Neuronal stem cell (in vitro differentiated cells): ENCODE data around the gene VSTM4.
A peak's percentile ranks its signal among the peaks of the same experiment; 100 is the strongest.

Source experiments
- DNase-seq: peaks from one replicate; pipeline ENCODE4 v3.0.0-alpha.2; 2013; ENCODE audit warnings: low spot score
- H2AFZ ChIP-seq: one replicate; pipeline ENCODE4 v1.6.1; 2013; ENCODE audit warnings: mild to moderate bottlenecking, low read length, inconsistent platforms
- H2AK5ac ChIP-seq: 2 replicates; pipeline ENCODE4 v1.6.1; 2013; ENCODE audit warnings: low read depth, mild to moderate bottlenecking, inconsistent platforms, low read length, moderate library complexity, mixed read lengths
- H2BK120ac ChIP-seq: 2 replicates; pipeline ENCODE4 v1.6.1; 2013; ENCODE audit warnings: low read depth, mild to moderate bottlenecking, inconsistent platforms, low read length, moderate library complexity, mixed read lengths
- H2BK12ac ChIP-seq: one replicate; pipeline ENCODE4 v1.6.1; 2013; ENCODE audit warnings: low read length, inconsistent platforms
- H2BK15ac ChIP-seq: 2 replicates; pipeline ENCODE4 v1.6.1; 2013; ENCODE audit warnings: mild to moderate bottlenecking, low read length, inconsistent platforms, mixed read lengths
- H2BK5ac ChIP-seq: one replicate; pipeline ENCODE4 v1.6.1; 2013; ENCODE audit warnings: inconsistent platforms, mild to moderate bottlenecking, low read length, moderate library complexity
- H3K14ac ChIP-seq: one replicate; pipeline ENCODE4 v1.6.1; 2013; ENCODE audit warnings: low read length, inconsistent platforms
- H3K18ac ChIP-seq: 2 replicates; pipeline ENCODE4 v1.6.1; 2013; ENCODE audit warnings: low read length, inconsistent platforms
- H3K23ac ChIP-seq: 2 replicates; pipeline ENCODE4 v1.6.1; 2013; ENCODE audit warnings: low read depth, mild to moderate bottlenecking, mixed read lengths, low read length, inconsistent platforms; ENCODE audit not compliant: poor library complexity
- H3K27ac ChIP-seq: replicated peaks from 3 replicates; pipeline ENCODE4 v1.5.1; 2013; ENCODE audit warnings: low read length, inconsistent platforms
- H3K27me3 ChIP-seq, 3 experiments: 2 replicates each; pipeline ENCODE4 v1.6.1; 2013; ENCODE audit warnings: low read length in 3 of 3, mild to moderate bottlenecking in 2 of 3, inconsistent platforms in 1 of 3, low read depth in 1 of 3, mixed read lengths in 1 of 3, moderate library complexity in 1 of 3; ENCODE audit not compliant: control insufficient read depth in 3 of 3, insufficient read depth in 3 of 3
- H3K36me3 ChIP-seq, 2 donors: replicated peaks in 1 of 2; 2 replicates each; pipeline ENCODE4 v1.6.1; 2013; ENCODE audit warnings: low read length in 2 of 2; ENCODE audit not compliant: control insufficient read depth in 2 of 2, insufficient read depth in 2 of 2
- H3K4ac ChIP-seq: 2 replicates; pipeline ENCODE4 v1.6.1; 2013; ENCODE audit warnings: inconsistent platforms, mild to moderate bottlenecking, low read length, moderate library complexity
- H3K4me1 ChIP-seq, 2 donors: 1 replicate in 1 of 2; 2 replicates in 1 of 2; pipeline ENCODE4 v1.6.1; 2013; ENCODE audit warnings: low read length in 2 of 2, low read depth in 1 of 2; ENCODE audit not compliant: control insufficient read depth in 2 of 2, insufficient read depth in 1 of 2
- H3K4me2 ChIP-seq: one replicate; pipeline ENCODE4 v1.6.1; 2013; ENCODE audit warnings: mild to moderate bottlenecking, low read length, inconsistent platforms; ENCODE audit not compliant: insufficient read depth, poor library complexity, severe bottlenecking
- H3K4me3 ChIP-seq, 2 donors: 2 replicates each; pipeline ENCODE4 v1.5.1; 2013; ENCODE audit warnings: low read length in 2 of 2, mild to moderate bottlenecking in 2 of 2, inconsistent platforms in 1 of 2, moderate library complexity in 1 of 2
- H3K79me1 ChIP-seq: one replicate; pipeline ENCODE4 v1.6.1; 2013; ENCODE audit warnings: low read depth, mild to moderate bottlenecking, inconsistent platforms, low read length, moderate library complexity
- H3K9ac ChIP-seq: one replicate; pipeline ENCODE4 v1.6.1; 2013; ENCODE audit warnings: mild to moderate bottlenecking, low read depth, low read length, inconsistent platforms; ENCODE audit not compliant: poor library complexity
- H3K9me3 ChIP-seq, 2 donors: replicated peaks in 1 of 2; 2 replicates each; pipeline versions ENCODE3 to v1.6.1; 2013; ENCODE audit warnings: low read length in 2 of 2, mild to moderate bottlenecking in 2 of 2, inconsistent platforms in 1 of 2, low read depth in 1 of 2, mixed read lengths in 1 of 2, moderate library complexity in 1 of 2; ENCODE audit not compliant: control insufficient read depth in 2 of 2, insufficient read depth in 1 of 2
- H4K8ac ChIP-seq: one replicate; pipeline ENCODE4 v1.6.1; 2013; ENCODE audit warnings: low read depth, mild to moderate bottlenecking, inconsistent platforms, low read length, moderate library complexity
- H4K91ac ChIP-seq: one replicate; pipeline ENCODE4 v1.6.1; 2013; ENCODE audit warnings: low read length, low read depth, mild to moderate bottlenecking, inconsistent platforms; ENCODE audit not compliant: poor library complexity
- WGBS, 2 donors: extraction: QIAGEN DNeasy Blood & Tissue Kit; methylation state at CpG; one replicate each; pipeline ENCODE4 v1.1.7; 2013; ENCODE audit warnings: missing lambda C conversion rate in 2 of 2, mixed read lengths in 1 of 2; ENCODE audit not compliant: insufficient read length in 2 of 2, insufficient replicate concordance in 1 of 2; ENCODE audit errors: extremely low coverage in 2 of 2; 5-methylcytosine and 5-hydroxymethylcytosine counted together

Gene VSTM4

DNA sequence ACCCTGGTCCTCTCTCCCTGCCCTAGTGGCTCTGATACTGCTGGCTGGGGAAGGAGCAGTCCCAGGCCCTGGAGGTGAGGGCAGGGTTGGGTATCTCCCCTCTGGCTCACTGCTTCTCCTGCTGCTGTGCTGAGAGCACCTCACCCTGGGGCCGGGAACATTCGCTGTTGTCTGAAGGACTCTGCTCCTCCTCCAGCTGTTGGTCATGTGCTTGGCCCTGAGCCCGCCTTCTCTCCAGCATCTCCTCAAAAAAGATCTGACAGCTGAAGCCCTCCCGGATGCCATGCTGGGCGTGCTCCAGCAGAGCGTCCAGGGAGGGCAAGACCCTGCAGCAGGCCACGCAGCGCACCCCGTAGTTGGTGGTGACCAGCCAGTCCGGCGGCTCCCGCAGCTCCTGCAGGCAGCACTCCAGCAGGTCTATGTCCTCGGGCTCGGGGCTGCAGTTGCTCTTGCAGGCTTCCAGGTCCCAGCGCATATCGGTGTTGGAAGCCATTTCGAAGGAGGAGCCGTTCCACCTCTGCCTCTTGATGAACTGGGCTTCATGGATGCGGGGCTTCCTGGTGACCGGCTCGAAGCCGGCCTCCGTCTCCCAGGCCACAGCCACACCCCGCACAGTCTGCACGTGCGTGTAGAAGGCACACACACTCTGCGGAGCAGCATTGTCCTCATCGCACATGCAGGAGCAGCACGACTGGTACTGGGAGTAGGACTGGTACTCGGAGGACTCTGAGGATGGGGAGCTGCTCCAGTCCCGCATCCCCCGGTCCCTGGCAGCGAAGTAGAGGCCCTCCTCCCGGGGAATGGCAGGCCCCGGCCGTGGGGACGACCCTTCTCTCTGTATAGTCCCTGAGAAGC is 16.4 kb upstream of the VSTM4 start:
- no peak overlapping the region for H3K4me3 ChIP-seq
- no peaks in the 10 kb centered on the region for H3K36me3 ChIP-seq
- no peak overlapping the region for H2AFZ ChIP-seq
- H3K79me1 ChIP-seq, result no peaks in the 10 kb centered on the region
- WGBS, 2 donors, result no CpG with 5 or more reads among the region's 37 CpGs
- H2BK120ac ChIP-seq, result no peak overlapping the region
- DNase-seq, result no peak
- peak overlapping the region; percentile 12 for H2AK5ac ChIP-seq
- H2BK5ac ChIP-seq, result no peak overlapping the region
- no peak overlapping the region for H3K14ac ChIP-seq
- no peak overlapping the region for H2BK15ac ChIP-seq
- no peaks in the 10 kb centered on the region for H3K9me3 ChIP-seq
- peaks cover 0 to 2% (median 0%) of the 10 kb centered on the region in 3 experiments for H3K27me3 ChIP-seq
- peak overlapping the region; percentile 65 for H3K18ac ChIP-seq
- no peak overlapping the region for H2BK12ac ChIP-seq
- peaks cover 0 to 2% of the 10 kb centered on the region in 2 donors for H3K4me1 ChIP-seq
- H3K27ac ChIP-seq, result no peak overlapping the region
- no peak overlapping the region for H4K91ac ChIP-seq
- H4K8ac ChIP-seq, result no peak overlapping the region
- no peak overlapping the region for H3K9ac ChIP-seq
- no peak overlapping the region for H3K4ac ChIP-seq
- no peak overlapping the region for H3K4me2 ChIP-seq
- peak overlapping the region; percentile 14 for H3K23ac ChIP-seq

DNA sequence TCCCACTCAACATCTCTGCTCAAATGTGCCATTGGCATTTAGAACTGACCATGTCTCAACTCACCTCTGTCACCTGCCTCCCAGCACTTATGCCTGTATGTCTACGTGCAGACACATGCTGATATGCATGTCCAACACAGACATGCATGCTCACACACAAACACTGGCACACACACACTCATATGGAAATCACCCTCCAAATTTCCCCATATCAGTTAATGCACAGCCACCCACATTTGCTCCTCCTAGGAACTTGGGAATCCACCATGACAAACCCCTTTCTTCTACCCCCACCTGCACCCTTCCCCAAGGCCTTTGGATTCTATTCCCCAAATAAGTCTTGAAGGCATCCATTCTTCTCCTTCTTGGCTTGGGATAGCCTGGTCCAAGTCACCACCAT is 14.1 kb upstream of the VSTM4 start:
- Histone ChIP-seq H4K91ac (no peak overlapping the region), H3K23ac (no peak overlapping the region), H4K8ac (no peak overlapping the region), H3K4ac (no peak overlapping the region), H3K18ac (no peak overlapping the region), H3K27ac (no peak overlapping the region), H3K36me3 (no peaks in the 10 kb centered on the region), H3K4me2 (no peak overlapping the region), H3K79me1 (no peaks in the 10 kb centered on the region), H2BK15ac (no peak overlapping the region), H3K9ac (no peak overlapping the region), H3K9me3 (no peaks in the 10 kb centered on the region), H3K14ac (no peak overlapping the region), H2BK120ac (no peak overlapping the region), H2BK12ac (no peak overlapping the region), H2BK5ac (no peak overlapping the region), H3K4me3 (no peak overlapping the region), H3K27me3 (peaks cover 0 to 2% (median 0%) of the 10 kb centered on the region in 3 experiments), H2AFZ (no peak overlapping the region), H3K4me1 (peaks cover 0 to 2% of the 10 kb centered on the region in 2 donors), H2AK5ac (no peak overlapping the region)
- DNase-seq, result no peak
- WGBS, 2 donors, result no CpG with 5 or more reads among the region's 1 CpG

DNA sequence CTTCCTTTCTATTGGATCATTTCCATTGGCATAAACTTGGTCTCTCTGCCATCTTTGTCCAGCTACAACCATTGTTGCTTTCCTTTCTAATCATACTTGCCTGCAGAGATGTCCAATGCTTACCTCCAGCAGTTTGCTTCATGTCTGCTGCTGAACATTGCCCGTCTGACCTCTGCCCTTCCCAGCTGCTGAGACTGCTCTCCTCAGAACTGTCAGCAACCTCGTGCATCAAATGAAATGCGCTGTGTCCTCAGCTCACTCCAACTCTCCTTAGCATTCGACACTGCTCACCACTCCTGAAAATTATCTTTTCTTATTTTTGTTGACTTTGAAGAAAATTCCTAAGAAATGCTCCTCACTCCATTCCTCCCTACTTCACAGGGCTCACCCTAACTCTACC is 13.5 kb upstream of the VSTM4 start:
- no peak overlapping the region for H2BK5ac ChIP-seq
- H2BK12ac ChIP-seq, result no peak overlapping the region
- H4K8ac ChIP-seq, result no peak overlapping the region
- no peak overlapping the region for H2AFZ ChIP-seq
- no peaks in the 10 kb centered on the region for H3K36me3 ChIP-seq
- no peak overlapping the region for H2BK15ac ChIP-seq
- H3K9me3 ChIP-seq, result no peaks in the 10 kb centered on the region
- H3K79me1 ChIP-seq, result no peaks in the 10 kb centered on the region
- H3K14ac ChIP-seq, result no peak overlapping the region
- no peak for DNase-seq
- no peak overlapping the region for H3K18ac ChIP-seq
- H3K4ac ChIP-seq, result no peak overlapping the region
- H2BK120ac ChIP-seq, result no peak overlapping the region
- H3K27me3 ChIP-seq, result peaks cover 0 to 2% (median 0%) of the 10 kb centered on the region in 3 experiments
- H3K4me1 ChIP-seq, result peaks cover 0 to 2% of the 10 kb centered on the region in 2 donors
- no peak overlapping the region for H3K4me3 ChIP-seq
- WGBS, 2 donors, result no CpG with 5 or more reads among the region's 4 CpGs
- no peak overlapping the region for H4K91ac ChIP-seq
- H3K27ac ChIP-seq, result no peak overlapping the region
- no peak overlapping the region for H3K9ac ChIP-seq
- no peak overlapping the region for H2AK5ac ChIP-seq
- H3K23ac ChIP-seq, result no peak overlapping the region
- no peak overlapping the region for H3K4me2 ChIP-seq

DNA sequence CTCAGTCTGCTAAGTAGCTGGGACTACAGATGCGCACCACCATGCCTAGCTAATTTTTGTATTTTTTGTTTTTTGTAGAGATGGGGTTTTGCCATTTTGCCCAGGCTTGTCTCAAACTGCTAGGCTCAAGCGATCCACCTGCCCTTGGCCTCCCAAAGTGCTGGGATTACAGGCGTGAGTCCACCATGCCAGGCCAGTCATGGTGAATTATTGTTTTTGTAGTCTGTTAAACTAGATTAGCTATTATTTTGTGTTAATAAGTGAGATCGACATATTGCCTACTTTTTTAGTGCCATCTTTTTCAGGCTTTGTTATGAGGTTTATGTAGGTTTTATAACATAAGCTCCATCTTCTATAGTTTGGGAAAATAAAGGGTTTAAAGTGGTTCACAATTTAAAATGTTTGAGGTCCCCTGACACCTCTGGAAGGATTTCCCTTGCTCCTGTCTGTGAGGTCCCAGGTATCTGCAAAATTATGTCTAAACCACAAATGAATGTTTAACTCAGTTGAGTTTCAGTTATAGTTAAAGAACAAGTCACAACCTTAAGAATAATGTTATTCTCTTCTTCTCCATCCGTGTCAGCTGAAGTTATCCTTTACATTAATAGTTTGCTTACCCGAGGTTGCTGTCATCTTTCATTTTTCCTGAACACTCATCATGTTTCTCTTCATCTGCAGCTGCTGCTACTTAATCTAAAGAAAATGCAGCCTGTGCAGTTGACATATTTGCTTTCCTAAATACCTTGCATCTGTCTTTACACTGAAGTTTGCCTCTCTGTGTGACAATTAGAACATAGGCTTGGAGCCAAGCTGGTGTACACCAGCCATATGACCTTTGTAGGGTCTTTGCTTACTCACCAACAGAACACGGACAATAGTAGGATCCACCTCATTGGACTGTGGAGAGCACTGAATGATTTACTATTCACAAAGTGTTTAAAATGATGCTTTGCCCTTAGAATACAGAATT is 8.9 kb upstream of the VSTM4 start:
- Histone ChIP-seq H2BK5ac (no peak overlapping the region), H3K4me1 (no peaks in the 10 kb centered on the region), H3K18ac (no peak overlapping the region), H3K9ac (no peak overlapping the region), H3K23ac (no peak overlapping the region), H4K8ac (no peak overlapping the region), H2BK15ac (no peak overlapping the region), H2BK120ac (no peak overlapping the region), H3K9me3 (no peaks in the 10 kb centered on the region), H3K27ac (no peak overlapping the region), H3K27me3 (peaks cover 0 to 12% (median 0%) of the 10 kb centered on the region in 3 experiments), H3K4me3 (no peak overlapping the region), H2AK5ac (no peak overlapping the region), H4K91ac (no peak overlapping the region), H3K79me1 (no peaks in the 10 kb centered on the region), H3K36me3 (no peaks in the 10 kb centered on the region), H3K4me2 (no peak overlapping the region), H3K14ac (no peak overlapping the region), H2BK12ac (no peak overlapping the region), H2AFZ (no peak overlapping the region), H3K4ac (no peak overlapping the region)
- DNase-seq, result no peak
- WGBS, 2 donors, result no CpG with 5 or more reads among the region's 7 CpGs
